ENCODE results near the gene TEX2. TPM values are rescaled to one million over a fixed set of nuclear protein-coding genes. Genes with fewer than 3 reads are reported as not detected.

The TEX2 gene
- total and polyA plus RNA-seq, 2 donors (not counting 1 experiment from before 2014, with no cell fraction given) = 4.0 to 7.6 TPM

DNA sequence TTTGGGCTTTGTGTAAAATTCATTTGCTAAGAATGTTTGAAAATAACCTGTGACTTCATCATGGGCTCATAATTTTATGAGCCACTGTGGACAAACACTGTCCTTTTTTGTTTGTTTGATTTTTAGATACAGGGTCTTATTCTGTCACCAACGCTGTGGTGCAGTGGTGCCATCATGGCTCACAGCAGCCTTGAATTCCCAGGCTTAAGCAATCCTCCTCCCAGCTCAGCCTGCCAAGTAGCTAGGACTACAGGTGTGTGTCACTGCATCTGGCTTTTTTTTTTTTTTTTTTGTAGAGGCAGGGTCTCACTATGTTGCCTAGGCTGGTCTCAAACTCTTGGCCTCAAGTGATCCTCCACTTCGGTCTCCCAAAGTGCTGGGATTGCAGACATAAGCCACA lies 8.3 kb downstream of the TEX2 start:
- TF ChIP-seq EZH2 (IDR thresholded peaks at IDR 0.05; ENCODE audit: borderline replicate concordance, insufficient read depth, low read depth, low read length, poor library complexity, severe bottlenecking) = no peak
- no peak for TF ChIP-seq CTCF (IDR thresholded peaks at IDR 0.05)
- H2AFZ ChIP-seq (ENCODE audit: insufficient read depth, low read depth, low read length, poor library complexity, severe bottlenecking) = no peak overlapping the region
- Mint-ChIP-seq H3K27me3 (no peaks in the 10 kb centered on the region), H3K4me1 (no peaks in the 10 kb centered on the region), H3K9me3 (ENCODE audit: insufficient read depth) (no peaks in the 10 kb centered on the region), H3K27ac (no peak overlapping the region), H3K4me3 (no peak overlapping the region)
- no peak for DNase-seq
- H3K27ac ChIP-seq (ENCODE audit: low read length in 2 of 2) = no peak overlapping the region
- no peaks in the 10 kb centered on the region for H4K20me1 ChIP-seq (ENCODE audit: control insufficient read depth, insufficient read depth, low read length, poor library complexity, severe bottlenecking)
- no peaks in the 10 kb centered on the region for H3K36me3 ChIP-seq (replicated peaks in 1 of 2; ENCODE audit: control extremely low read depth in 1 of 2, control insufficient read depth in 1 of 2, extremely low read depth in 1 of 2, insufficient read depth in 2 of 2, low read length in 1 of 2)
- no peak overlapping the region for H3K9ac ChIP-seq (ENCODE audit: low read length)
- H3K79me2 ChIP-seq (ENCODE audit: control insufficient read depth, insufficient read depth, low read length) = peaks cover 50% of the 10 kb centered on the region
- no peaks in the 10 kb centered on the region for H3K9me3 ChIP-seq (ENCODE audit: control extremely low read depth in 1 of 3, control insufficient read depth in 2 of 3, insufficient read depth in 1 of 3, low read length in 2 of 3)
- CTCF ChIA-PET = no interaction called here
- WGBS (ENCODE audit: insufficient coverage) = 100% methylated on average over 1 of the region's 2 CpGs
- H3K4me2 ChIP-seq (replicated peaks; ENCODE audit: low read depth, low read length, poor library complexity, severe bottlenecking) = no peak overlapping the region
- intact Hi-C loops (cut with micrococcal nuclease) = no loop called here
- H3K4me3 ChIP-seq (ENCODE audit: control extremely low read depth in 1 of 5, extremely low read depth in 1 of 5, insufficient read depth in 1 of 5, low read depth in 2 of 5, low read length in 4 of 5) = no peak overlapping the region
- ATAC-seq (ENCODE audit: low read depth) = no peak
- H3K4me1 ChIP-seq (ENCODE audit: control insufficient read depth in 2 of 2, insufficient read depth in 2 of 2, low read length in 2 of 2) = no peaks in the 10 kb centered on the region
- POLR2A ChIA-PET = no interaction called here
- H3K27me3 ChIP-seq (replicated peaks in 1 of 4; ENCODE audit: control extremely low read depth in 1 of 4, control insufficient read depth in 3 of 4, insufficient read depth in 4 of 4, low read length in 3 of 4) = no peaks in the 10 kb centered on the region

DNA sequence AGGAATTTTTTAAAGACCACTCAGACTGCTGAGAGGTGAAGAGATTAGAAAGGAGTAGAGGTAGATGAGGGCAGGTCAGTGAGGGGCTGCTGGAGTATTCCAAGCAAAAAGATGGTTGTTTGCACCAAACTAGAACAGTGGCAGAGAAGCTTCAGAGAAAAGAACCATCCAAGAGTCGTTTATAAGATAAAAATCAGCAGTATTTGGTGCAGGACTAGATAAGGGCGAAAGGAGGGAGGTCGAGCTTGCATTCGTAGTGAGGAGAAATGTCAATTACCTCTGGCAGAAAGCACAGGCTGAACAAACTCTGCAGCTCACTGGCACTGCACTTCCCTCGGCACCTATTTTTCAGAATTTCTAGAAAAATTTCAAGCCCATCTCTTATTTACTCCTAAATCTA lies 9.6 kb downstream of the TEX2 start:
- no peaks in the 10 kb centered on the region for H3K4me1 Mint-ChIP-seq
- CTCF ChIA-PET = interaction anchor here (0.6 kb wide), 1 partner anchor 61 kb away, joined by 3 read pairs; no protein-coding TSS in a partner anchor

More for the DNA sequence above, 9.6 kb downstream of the TEX2 start:
- Histone ChIP-seq H3K9ac (ENCODE audit: low read length) (no peak overlapping the region), H3K4me2 (replicated peaks; ENCODE audit: low read depth, low read length, poor library complexity, severe bottlenecking) (no peak overlapping the region), H3K4me1 (ENCODE audit: control insufficient read depth in 2 of 2, insufficient read depth in 2 of 2, low read length in 2 of 2) (no peaks in the 10 kb centered on the region), H2AFZ (ENCODE audit: insufficient read depth, low read depth, low read length, poor library complexity, severe bottlenecking) (no peak overlapping the region), H3K36me3 (replicated peaks in 1 of 2; ENCODE audit: control extremely low read depth in 1 of 2, control insufficient read depth in 1 of 2, extremely low read depth in 1 of 2, insufficient read depth in 2 of 2, low read length in 1 of 2) (no peaks in the 10 kb centered on the region), H4K20me1 (ENCODE audit: control insufficient read depth, insufficient read depth, low read length, poor library complexity, severe bottlenecking) (no peaks in the 10 kb centered on the region), H3K4me3 (ENCODE audit: control extremely low read depth in 1 of 5, extremely low read depth in 1 of 5, insufficient read depth in 1 of 5, low read depth in 2 of 5, low read length in 4 of 5) (no peak overlapping the region), H3K79me2 (ENCODE audit: control insufficient read depth, insufficient read depth, low read length) (peaks cover 40% of the 10 kb centered on the region), H3K27me3 (replicated peaks in 1 of 4; ENCODE audit: control extremely low read depth in 1 of 4, control insufficient read depth in 3 of 4, insufficient read depth in 4 of 4, low read length in 3 of 4) (no peaks in the 10 kb centered on the region), H3K27ac (ENCODE audit: low read length in 2 of 2) (no peak overlapping the region), H3K9me3 (ENCODE audit: control extremely low read depth in 1 of 3, control insufficient read depth in 2 of 3, insufficient read depth in 1 of 3, low read length in 2 of 3) (no peaks in the 10 kb centered on the region)
- TF ChIP-seq CTCF (IDR thresholded peaks at IDR 0.05) (no peak), EZH2 (IDR thresholded peaks at IDR 0.05; ENCODE audit: borderline replicate concordance, insufficient read depth, low read depth, low read length, poor library complexity, severe bottlenecking) (no peak)
- Mint-ChIP-seq H3K27ac (no peak overlapping the region), H3K4me3 (no peak overlapping the region), H3K27me3 (no peaks in the 10 kb centered on the region), H3K9me3 (ENCODE audit: insufficient read depth) (no peaks in the 10 kb centered on the region)
- POLR2A ChIA-PET = no interaction called here
- no peak for DNase-seq
- 91% methylated on average over 3 of the region's 5 CpGs for WGBS (ENCODE audit: insufficient coverage)
- ATAC-seq (ENCODE audit: low read depth) = no peak
- intact Hi-C loops (cut with micrococcal nuclease) = no loop called here
